DMS153 treated with DMSO at 0.1 percent for 48 hours (cell line): ENCODE data around the gene RIC3.

ENCODE experiments used
- DNase-seq: peaks from one replicate; lab custom pipeline; 2025; ENCODE audit not compliant: unreplicated experiment; lab: John Stamatoyannopoulos, UW

Gene RIC3

GRCh38 chr11:8090756-8091155, 78.1 kb downstream of the RIC3 start:
- DNase-seq: no peak

- no peak for DNase-seq
Measured at GRCh38 chr11:8089791-8090510, 78.9 kb downstream of the RIC3 start.

- DNase-seq: no peak
Measured at GRCh38 chr11:8087756-8088155, 81.1 kb downstream of the RIC3 start.

GRCh38 chr11:8087185-8087584, 81.6 kb downstream of the RIC3 start:
- no peak for DNase-seq

- no peak for DNase-seq
Measured at GRCh38 chr11:8086571-8086970, 82.3 kb downstream of the RIC3 start.

GRCh38 chr11:8086001-8086479, 82.8 kb downstream of the RIC3 start:
- no peak for DNase-seq

- no peak for DNase-seq
Measured at GRCh38 chr11:8085011-8085645, 83.7 kb downstream of the RIC3 start.

GRCh38 chr11:8084352-8084751, 84.5 kb downstream of the RIC3 start:
- no peak for DNase-seq

GRCh38 chr11:8083871-8084281, 84.9 kb downstream of the RIC3 start:
- no peak for DNase-seq

GRCh38 chr11:8083088-8083395, 85.8 kb downstream of the RIC3 start:
- no peak for DNase-seq

GRCh38 chr11:8082391-8083087, 86.3 kb downstream of the RIC3 start:
- DNase-seq: no peak

GRCh38 chr11:8081591-8082250, 87.1 kb downstream of the RIC3 start:
- DNase-seq: no peak

GRCh38 chr11:8080674-8081590, 87.9 kb downstream of the RIC3 start, which contains the start of gene TUB:
TUB (plus strand) TSS chr11:8081211; CDS start chr11:8081511, 300 bp downstream.
- no peak for DNase-seq

GRCh38 chr11:8080069-8080670, 88.7 kb downstream of the RIC3 start:
- no peak for DNase-seq

GRCh38 chr11:8079111-8079675, 89.6 kb downstream of the RIC3 start:
- no peak for DNase-seq

- no peak for DNase-seq
Measured at GRCh38 chr11:8075119-8075726, 93.6 kb downstream of the RIC3 start.

GRCh38 chr11:8071616-8072581, 96.9 kb downstream of the RIC3 start:
- no peak for DNase-seq

GRCh38 chr11:8070417-8071115, 98.3 kb downstream of the RIC3 start:
- no peak for DNase-seq
